Psoas muscle (tissue), 8 donors: Measurements from ENCODE around the gene ARHGEF37. TPM values are rescaled to one million over a fixed set of nuclear protein-coding genes. Genes with fewer than 3 reads are reported as not detected.

Experiments used
- ATAC-seq, 4 donors: fragments of 200-7000 bp; cut with Tn5 transposase; one replicate each; pipeline ENCODE4 v1.9.1; 2020; ENCODE audit warnings: moderate library complexity in 3 of 4, mild to moderate bottlenecking in 2 of 4
- DNase-seq, 2 donors: peaks; one replicate each; pipeline ENCODE4 v3.0.0-alpha.2; 2020
- H3K27ac ChIP-seq: fragments of 200-600 bp; one replicate; pipeline ENCODE4 v1.8.0; 2022
- H3K27me3 ChIP-seq, 3 donors: fragments of 200-600 bp in 1 of 3; one replicate each; pipeline versions ENCODE4 v1.6.1 to v1.8.0; 2013 to 2022; ENCODE audit warnings: low read length in 2 of 3, mild to moderate bottlenecking in 2 of 3, moderate library complexity in 1 of 3; ENCODE audit not compliant: insufficient read depth in 3 of 3
- H3K36me3 ChIP-seq, 2 donors: fragments of 200-600 bp in 1 of 2; one replicate each; pipeline versions ENCODE4 v1.6.1 to v1.8.0; 2013 to 2022; ENCODE audit warnings: low read depth in 1 of 2, mild to moderate bottlenecking in 1 of 2, moderate library complexity in 1 of 2; ENCODE audit not compliant: insufficient read depth in 1 of 2
- H3K4me1 ChIP-seq: fragments of 200-600 bp; one replicate; pipeline ENCODE4 v1.8.0; 2022
- H3K4me3 ChIP-seq: fragments of 200-600 bp; one replicate; pipeline ENCODE4 v1.8.0; 2022; ENCODE audit warnings: mild to moderate bottlenecking
- H3K9me3 ChIP-seq: fragments of 200-600 bp; one replicate; pipeline ENCODE4 v1.8.0; 2022
- CTCF ChIP-seq: fragments of 200-600 bp; IDR thresholded peaks from one replicate; pipeline ENCODE4 v1.8.0; 2022; ENCODE audit warnings: antibody characterized with exemption
- WGBS, 3 donors: extraction: QIAGEN DNeasy Blood & Tissue Kit; methylation state at CpG; one replicate each; pipeline versions ENCODE4 v1.1.6 to v1.1.7; 2013; 5-methylcytosine and 5-hydroxymethylcytosine counted together
- intact Hi-C, 2 donors: fragments of 100-400 bp; cut with DNase I; formaldehyde crosslinking; loops; one replicate each; pipeline versions ENCODE4 v1.11.0 to v1.14.2; 2022
- polyA plus RNA-seq, 3 donors: library from polyadenylated mRNA; stranded (reverse); fragments of 200-250 nt; gene quantifications; one replicate each; pipeline ENCODE4 v1.2.3, GENCODE V29; 2013
- total RNA-seq, 4 donors: library from RNA; stranded (reverse); fragmentation: NEBNext Ultra II Directional in 2 of 4; extraction: Animal tissue kit (Norgen Biotek cat#: 25700) in 2 of 4; gene quantifications; one replicate each; pipeline versions ENCODE4 v1.2.1 to v1.2.4, GENCODE V29; 2021 to 2023
- donor health status: healthy with polysubstance abuse.
- donor health status: DM: no; HTN: no; CAD: no; lungs with moderate emphysema.
- donor health status: Bipolar disorder and iron deficiency.
- donor health status: healthy.
- donor health status: DM: yes; HTN: yes; CAD: no.
- donor health status: DM: no; HTN: no; CAD: no.
- donor health status: DM: no; HTN: no; CAD: no.
- donor health status: DM: yes; HTN: yes; CAD: no.

Gene ARHGEF37
- total and polyA plus RNA-seq, 7 donors: 2.3 to 29.3 (median 13.4) TPM

GRCh38 chr5:149677731-149678130 lies 96.4 kb downstream of the ARHGEF37 start:
- Histone ChIP-seq H3K9me3 (no peaks in the 10 kb centered on the region), H3K4me3 (no peak overlapping the region), H3K36me3 (no peaks in the 10 kb centered on the region), H3K4me1 (peaks cover 21% of the 10 kb centered on the region), H3K27ac (peak overlapping the region; percentile 33), H3K27me3 (no peaks in the 10 kb centered on the region)
- TF ChIP-seq CTCF: no peak
- intact Hi-C loops: loop anchor here in 1 of 2 donors (5.0 kb wide), 1 partner anchor 50 kb away; no protein-coding TSS in a partner anchor
- ATAC-seq (peak in 2 of 4 donors; percentile 8 to 16), DNase-seq (peak in 1 of 2 donors; percentile 28)
- 77 to 81% (median 79%) methylated on average over 7 of the region's 7 CpGs for WGBS, 3 donors

GRCh38 chr5:149679876-149680809 lies 98.8 kb downstream of the ARHGEF37 start:
- peak overlapping the region; percentile 30 for H3K27ac ChIP-seq
- WGBS, 3 donors: 41 to 54% (median 43%) methylated on average over 7 of the region's 7 CpGs
- no peaks in the 10 kb centered on the region for H3K9me3 ChIP-seq
- TF ChIP-seq CTCF: no peak
- no peaks in the 10 kb centered on the region for H3K36me3 ChIP-seq
- H3K4me1 ChIP-seq: peaks cover 21% of the 10 kb centered on the region
- H3K4me3 ChIP-seq: no peak overlapping the region
- no peaks in the 10 kb centered on the region for H3K27me3 ChIP-seq
- intact Hi-C loops: loop anchor here in 1 of 2 donors (5.0 kb wide), 1 partner anchor 47 kb away; no protein-coding TSS in a partner anchor
- DNase-seq (peak in 1 of 2 donors; percentile 65), ATAC-seq (peak; percentile 48 to 80 (median 68))

- no peak for TF ChIP-seq CTCF
- intact Hi-C loops: no loop called here
- no peaks in the 10 kb centered on the region for H3K9me3 ChIP-seq
- H3K36me3 ChIP-seq: no peaks in the 10 kb centered on the region
- peak in 3 of 4 donors; percentile 36 to 59 (median 49) for ATAC-seq
- WGBS, 3 donors: 29 to 65% (median 53%) methylated on average over 2 of the region's 2 CpGs
- H3K27me3 ChIP-seq: no peaks in the 10 kb centered on the region
- DNase-seq: peak; percentile 29 to 65
- peak overlapping the region; percentile 30 for H3K27ac ChIP-seq
- no peak overlapping the region for H3K4me3 ChIP-seq
- H3K4me1 ChIP-seq: peaks cover 17% of the 10 kb centered on the region
Measured at GRCh38 chr5:149680810-149681221, 99.5 kb downstream of the ARHGEF37 start.

GRCh38 chr5:149681252-149681651 lies 100.0 kb downstream of the ARHGEF37 start:
- ATAC-seq: peak in 2 of 4 donors; percentile 38 to 39
- peaks cover 17% of the 10 kb centered on the region for H3K4me1 ChIP-seq

More at GRCh38 chr5:149681252-149681651, 100.0 kb downstream of the ARHGEF37 start:
- Histone ChIP-seq H3K36me3 (no peaks in the 10 kb centered on the region), H3K27ac (no peak overlapping the region), H3K9me3 (no peaks in the 10 kb centered on the region), H3K4me3 (no peak overlapping the region), H3K27me3 (no peaks in the 10 kb centered on the region)
- WGBS, 3 donors: 35 to 64% (median 45%) methylated on average over 5 of the region's 5 CpGs
- no peak for TF ChIP-seq CTCF
- intact Hi-C loops: no loop called here
- no peak for DNase-seq
